Effector memory CD8-positive, alpha-beta T cell (primary cell): ENCODE measurements around the gene FILIP1L.

Experiments
- ATAC-seq: fragments of 150-1000 bp; cut with Tn5 transposase; replicated peaks from 2 replicates; pipeline ENCODE4 v1.10.0; 2021; ENCODE audit warnings: mild to moderate bottlenecking, moderate library complexity
- DNase-seq, 3 experiments: peaks; one replicate each; pipeline ENCODE4 v3.0.0; 2021
- H3K27ac Mint-ChIP-seq, 2 donors: one replicate each; pipeline ENCODE4 v1.8.0; 2022; ENCODE audit warnings: mild to moderate bottlenecking in 2 of 2, mixed read lengths in 2 of 2, moderate library complexity in 2 of 2
- H3K27me3 Mint-ChIP-seq, 2 donors: one replicate each; pipeline ENCODE4 v1.8.0; 2022; ENCODE audit warnings: mixed read lengths in 2 of 2
- H3K36me3 Mint-ChIP-seq: one replicate; pipeline ENCODE4 v1.8.0; 2022; ENCODE audit warnings: mild to moderate bottlenecking, moderate library complexity, mixed read lengths; ENCODE audit not compliant: insufficient read depth
- H3K4me1 Mint-ChIP-seq, 2 donors: one replicate each; pipeline ENCODE4 v1.8.0; 2022; ENCODE audit warnings: low read depth in 2 of 2, mixed read lengths in 2 of 2
- H3K4me3 Mint-ChIP-seq, 2 donors: one replicate each; pipeline ENCODE4 v1.8.0; 2022; ENCODE audit warnings: mild to moderate bottlenecking in 2 of 2, mixed read lengths in 2 of 2, moderate library complexity in 2 of 2
- H3K9me3 Mint-ChIP-seq, 2 donors: one replicate each; pipeline ENCODE4 v1.8.0; 2022; ENCODE audit warnings: mixed read lengths in 2 of 2

FILIP1L gene

GRCh38 chr3:100029052-100029451 is 85.2 kb downstream of the FILIP1L start:
- Mint-ChIP-seq H3K9me3 (no peaks in the 10 kb centered on the region), H3K36me3 (no peaks in the 10 kb centered on the region)
- ATAC-seq: no peak

GRCh38 chr3:100027321-100027720 is 87.0 kb downstream of the FILIP1L start:
- ATAC-seq (no peak), DNase-seq (no peak)
- no peak overlapping the region for H3K27ac Mint-ChIP-seq
- no peak overlapping the region for H3K4me3 Mint-ChIP-seq
- H3K36me3 Mint-ChIP-seq: no peaks in the 10 kb centered on the region
- no peaks in the 10 kb centered on the region for H3K9me3 Mint-ChIP-seq
- H3K4me1 Mint-ChIP-seq: no peaks in the 10 kb centered on the region
- no peaks in the 10 kb centered on the region for H3K27me3 Mint-ChIP-seq

More at GRCh38 chr3:100029052-100029451, 85.2 kb downstream of the FILIP1L start:
- DNase-seq: no peak
- no peaks in the 10 kb centered on the region for H3K4me1 Mint-ChIP-seq
- no peak overlapping the region for H3K4me3 Mint-ChIP-seq
- H3K27me3 Mint-ChIP-seq: no peaks in the 10 kb centered on the region
- no peak overlapping the region for H3K27ac Mint-ChIP-seq

- ATAC-seq: no peak
- H3K27ac Mint-ChIP-seq: no peak overlapping the region
- H3K36me3 Mint-ChIP-seq: no peaks in the 10 kb centered on the region
- H3K4me3 Mint-ChIP-seq: no peak overlapping the region
- no peak for DNase-seq
- H3K9me3 Mint-ChIP-seq: no peaks in the 10 kb centered on the region
- H3K27me3 Mint-ChIP-seq: no peaks in the 10 kb centered on the region
- peaks cover 0 to 3% of the 10 kb centered on the region in 2 donors for H3K4me1 Mint-ChIP-seq
Measured at GRCh38 chr3:100024520-100025303, 89.6 kb downstream of the FILIP1L start.

DNA sequence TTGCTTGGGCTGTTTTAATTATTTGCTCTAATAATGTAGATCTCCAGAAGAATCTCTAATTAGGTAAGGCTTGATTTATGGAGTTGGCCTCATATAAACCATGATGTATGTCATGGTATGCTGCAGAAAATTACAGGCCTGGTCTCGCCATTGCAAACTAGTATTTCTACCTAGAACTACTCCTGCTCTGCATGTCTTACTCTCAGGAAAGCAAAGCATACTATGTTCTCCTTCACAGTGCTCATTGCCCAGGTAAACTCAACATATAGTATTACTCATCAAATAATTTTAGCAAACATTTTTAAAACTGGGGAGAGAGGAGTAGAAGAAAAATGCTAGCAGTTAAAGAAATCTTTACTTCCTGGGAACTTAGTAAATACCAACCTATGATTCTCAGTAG is 90.7 kb downstream of the FILIP1L start:
- Mint-ChIP-seq H3K36me3 (no peaks in the 10 kb centered on the region), H3K9me3 (no peaks in the 10 kb centered on the region), H3K27ac (no peak overlapping the region), H3K4me1 (peaks cover 3 to 4% of the 10 kb centered on the region in 2 donors), H3K4me3 (no peak overlapping the region), H3K27me3 (no peaks in the 10 kb centered on the region)
- ATAC-seq (no peak), DNase-seq (no peak)

- Mint-ChIP-seq H3K9me3 (no peaks in the 10 kb centered on the region), H3K27me3 (no peaks in the 10 kb centered on the region), H3K36me3 (no peaks in the 10 kb centered on the region), H3K27ac (no peak overlapping the region), H3K4me1 (peaks cover 3 to 5% of the 10 kb centered on the region in 2 donors), H3K4me3 (no peak overlapping the region)
- DNase-seq: no peak
- ATAC-seq: no peak
Measured at GRCh38 chr3:100023150-100023549, 91.2 kb downstream of the FILIP1L start.

DNA sequence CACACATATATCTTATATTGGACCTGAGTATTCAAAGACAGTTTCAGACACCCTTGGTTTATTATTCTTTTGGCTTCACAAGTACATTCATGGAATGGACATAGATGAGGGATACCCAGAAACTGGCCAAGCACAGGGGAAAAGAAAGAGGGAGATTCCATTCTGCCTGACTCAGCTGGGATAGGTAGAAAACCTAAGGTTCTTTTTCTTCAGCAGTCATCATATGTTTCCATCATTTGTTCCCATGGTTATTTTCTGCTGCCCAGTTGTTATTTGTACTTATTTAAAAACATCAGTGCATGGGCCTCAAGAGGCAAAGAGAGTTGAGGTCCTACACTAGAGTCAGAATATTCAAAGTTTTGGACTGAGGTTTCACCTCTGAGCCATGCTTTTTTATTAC is 91.8 kb downstream of the FILIP1L start:
- Mint-ChIP-seq H3K9me3 (no peaks in the 10 kb centered on the region), H3K36me3 (no peaks in the 10 kb centered on the region), H3K27me3 (no peaks in the 10 kb centered on the region), H3K4me1 (peaks cover 3 to 5% of the 10 kb centered on the region in 2 donors), H3K27ac (no peak overlapping the region), H3K4me3 (no peak overlapping the region)
- ATAC-seq (no peak), DNase-seq (no peak)

DNA sequence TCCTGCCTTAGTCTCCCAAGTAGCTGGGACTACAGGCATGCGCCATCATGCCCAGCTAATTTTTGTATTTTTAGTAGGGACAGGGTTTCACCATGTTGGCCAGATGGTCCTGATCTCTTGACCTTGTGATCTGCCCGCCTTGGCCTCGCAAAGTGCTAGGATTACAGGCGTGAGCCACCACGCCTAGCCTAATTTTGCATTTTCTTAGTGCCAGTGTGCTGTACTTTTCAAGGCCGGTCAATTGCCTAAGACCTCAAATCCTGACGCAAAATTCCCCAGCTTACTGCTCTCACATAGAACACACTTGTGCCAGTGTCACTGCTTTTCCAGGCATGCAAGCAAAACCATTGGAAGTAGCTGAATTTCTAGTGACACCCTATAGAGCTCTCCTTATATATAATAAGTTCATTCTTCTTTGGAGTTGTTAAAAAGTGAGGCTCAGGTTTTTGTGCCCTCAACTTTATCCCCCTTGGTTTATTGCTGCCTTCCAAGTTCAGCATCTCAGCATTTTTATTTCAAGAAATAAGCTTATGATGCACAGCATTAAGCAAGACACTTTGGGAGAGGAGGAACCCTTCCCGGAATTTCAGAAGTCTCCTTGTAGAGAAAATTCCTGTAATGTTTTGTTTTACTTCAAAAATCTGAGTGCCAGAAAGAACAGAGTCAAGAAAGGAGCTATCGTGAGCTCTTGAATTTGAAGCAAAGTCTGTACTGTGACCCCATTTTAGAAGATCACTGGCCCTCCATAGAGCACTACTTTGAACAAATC is 93.2 kb downstream of the FILIP1L start:
- no peak overlapping the region for H3K27ac Mint-ChIP-seq
- H3K36me3 Mint-ChIP-seq: no peaks in the 10 kb centered on the region
- H3K27me3 Mint-ChIP-seq: no peaks in the 10 kb centered on the region
- DNase-seq (no peak), ATAC-seq (no peak)
- no peak overlapping the region for H3K4me3 Mint-ChIP-seq
- H3K9me3 Mint-ChIP-seq: no peaks in the 10 kb centered on the region
- H3K4me1 Mint-ChIP-seq: peaks cover 3 to 5% of the 10 kb centered on the region in 2 donors

DNA sequence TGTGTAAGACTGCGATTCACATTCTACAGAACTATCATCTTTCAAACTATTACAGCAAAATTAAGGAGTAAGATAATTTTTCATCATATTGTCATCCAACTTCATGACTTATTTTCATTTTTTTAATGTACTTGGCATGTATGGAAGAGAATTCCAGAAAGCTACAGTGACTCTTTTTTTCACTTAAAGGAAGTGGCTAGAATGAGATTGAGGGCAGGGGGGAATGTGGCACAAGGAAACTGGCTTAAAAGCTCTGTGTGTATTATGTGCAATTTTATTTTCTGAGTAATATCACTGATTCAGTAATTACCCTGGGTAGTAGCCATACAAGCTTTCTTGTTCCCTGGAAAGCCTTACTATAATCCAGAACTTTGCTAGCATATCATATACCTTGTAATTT is 94.6 kb downstream of the FILIP1L start:
- ATAC-seq: no peak

GRCh38 chr3:100018806-100019205 is 95.5 kb downstream of the FILIP1L start:
- H3K4me1 Mint-ChIP-seq: peaks cover 3 to 5% of the 10 kb centered on the region in 2 donors
- H3K9me3 Mint-ChIP-seq: no peaks in the 10 kb centered on the region
- no peak overlapping the region for H3K27ac Mint-ChIP-seq
- ATAC-seq (no peak), DNase-seq (no peak)
- no peaks in the 10 kb centered on the region for H3K36me3 Mint-ChIP-seq
- H3K4me3 Mint-ChIP-seq: no peak overlapping the region
- H3K27me3 Mint-ChIP-seq: no peaks in the 10 kb centered on the region

More for the DNA sequence above, 94.6 kb downstream of the FILIP1L start:
- H3K9me3 Mint-ChIP-seq: no peaks in the 10 kb centered on the region
- H3K27ac Mint-ChIP-seq: no peak overlapping the region
- H3K4me1 Mint-ChIP-seq: peaks cover 3 to 5% of the 10 kb centered on the region in 2 donors
- no peak for DNase-seq
- no peaks in the 10 kb centered on the region for H3K36me3 Mint-ChIP-seq
- H3K4me3 Mint-ChIP-seq: no peak overlapping the region
- H3K27me3 Mint-ChIP-seq: no peaks in the 10 kb centered on the region

DNA sequence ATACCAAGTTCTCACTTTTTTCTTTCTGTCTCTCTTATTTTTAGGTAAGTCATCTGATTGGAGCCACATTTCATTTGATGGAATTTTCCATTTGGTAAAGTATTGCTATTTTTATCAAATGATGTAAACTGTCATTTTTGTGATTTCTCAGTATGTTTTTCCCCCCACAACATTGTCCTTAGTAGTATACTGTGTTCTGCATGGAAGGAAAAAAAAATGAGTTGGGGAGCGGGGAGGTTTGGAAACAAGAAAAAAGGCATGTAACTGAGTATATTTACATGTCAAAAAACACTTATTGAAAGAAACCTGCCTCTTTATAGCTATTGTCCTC is 104.2 kb downstream of the FILIP1L start:
- H3K36me3 Mint-ChIP-seq: no peaks in the 10 kb centered on the region
- H3K27me3 Mint-ChIP-seq: no peaks in the 10 kb centered on the region
- no peak for DNase-seq
- peaks cover 0 to 1% of the 10 kb centered on the region in 2 donors for H3K4me1 Mint-ChIP-seq
- no peak for ATAC-seq
- no peak overlapping the region for H3K4me3 Mint-ChIP-seq
- H3K9me3 Mint-ChIP-seq: no peaks in the 10 kb centered on the region
- H3K27ac Mint-ChIP-seq: no peak overlapping the region

DNA sequence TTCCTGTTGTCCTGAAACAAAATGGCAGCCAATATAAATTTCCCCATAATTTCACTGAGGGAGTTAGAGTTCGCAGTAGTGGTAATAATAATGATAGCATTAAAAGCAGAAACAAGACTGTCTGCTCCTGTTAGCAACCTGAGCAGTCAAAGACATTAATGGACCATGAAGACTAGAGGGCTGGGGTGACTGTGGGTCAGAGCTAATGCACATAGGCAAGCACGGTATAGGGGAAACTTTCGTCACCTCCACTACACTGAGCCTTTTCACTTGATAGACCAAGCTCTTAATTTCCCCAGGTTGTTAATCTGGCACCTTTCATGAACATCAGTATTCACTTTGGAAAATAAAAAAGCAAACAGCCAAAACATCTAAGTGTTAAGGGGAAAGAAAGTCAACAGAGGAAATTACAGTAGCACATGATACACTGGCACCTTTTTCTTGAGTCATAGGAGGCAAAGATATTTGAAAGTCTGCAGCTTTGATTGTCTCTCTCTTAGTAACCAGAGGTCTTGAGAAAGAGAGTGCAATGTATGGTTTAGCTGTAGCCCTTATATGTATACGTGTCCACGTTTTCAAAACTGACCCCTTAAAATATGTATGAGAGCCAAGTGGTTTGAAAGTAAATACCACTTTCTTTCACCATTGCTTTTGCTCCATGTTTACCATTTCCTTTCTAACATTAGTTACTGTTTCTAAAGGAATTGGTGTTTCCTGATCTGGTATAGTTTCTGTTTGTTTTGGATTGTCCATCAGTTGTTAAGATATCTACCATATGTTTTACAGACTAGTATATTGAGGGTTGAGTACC is 104.8 kb downstream of the FILIP1L start:
- Mint-ChIP-seq H3K9me3 (no peaks in the 10 kb centered on the region), H3K27ac (no peak overlapping the region), H3K4me3 (no peak overlapping the region), H3K27me3 (no peaks in the 10 kb centered on the region), H3K4me1 (peaks cover 0 to 2% of the 10 kb centered on the region in 2 donors), H3K36me3 (no peaks in the 10 kb centered on the region)
- ATAC-seq (no peak), DNase-seq (no peak)

- H3K27ac Mint-ChIP-seq: no peak overlapping the region
- no peak for DNase-seq
- no peaks in the 10 kb centered on the region for H3K9me3 Mint-ChIP-seq
- H3K4me3 Mint-ChIP-seq: no peak overlapping the region
- ATAC-seq: no peak
- H3K36me3 Mint-ChIP-seq: no peaks in the 10 kb centered on the region
- peaks cover 0 to 3% of the 10 kb centered on the region in 2 donors for H3K4me1 Mint-ChIP-seq
- H3K27me3 Mint-ChIP-seq: no peaks in the 10 kb centered on the region
Measured at GRCh38 chr3:100008081-100008698, 106.1 kb downstream of the FILIP1L start.

GRCh38 chr3:100007313-100007712 is 107.0 kb downstream of the FILIP1L start:
- Mint-ChIP-seq H3K4me3 (no peak overlapping the region), H3K36me3 (no peaks in the 10 kb centered on the region), H3K9me3 (no peaks in the 10 kb centered on the region), H3K27ac (no peak overlapping the region), H3K27me3 (no peaks in the 10 kb centered on the region), H3K4me1 (peaks cover 0 to 7% of the 10 kb centered on the region in 2 donors)
- DNase-seq: no peak
- no peak for ATAC-seq
